ENCODE data around the gene ELAC2. TPM values are rescaled to one million over a fixed set of nuclear protein-coding genes. Genes with fewer than 3 reads are reported as not detected.

ELAC2 gene
- total and polyA plus RNA-seq, 12 donors: 55.5 to 136 (median 74.1) TPM

- H3K27me3 ChIP-seq: no peaks in the 10 kb centered on the region
- TF ChIP-seq POLR2A (IDR thresholded peaks at IDR 0.05) (no peak), CTCF (IDR thresholded peaks at IDR 0.05) (no peak)
- intact Hi-C loops (cut with DNase I): no loop called here
- 92 to 97% (median 95%) methylated on average over 4 of the region's 4 CpGs for WGBS, 4 donors
- no peak overlapping the region for H3K4me3 ChIP-seq
- no peaks in the 10 kb centered on the region for H3K9me3 ChIP-seq (replicated peaks in 1 of 3)
- H3K36me3 ChIP-seq (replicated peaks in 1 of 2): no peaks in the 10 kb centered on the region
- H3K4me1 ChIP-seq (replicated peaks in 1 of 2): no peaks in the 10 kb centered on the region
- H3K27ac ChIP-seq: no peak overlapping the region
- DNase-seq: no peak
Observed at GRCh38 chr17:12961655-12962054, 56.2 kb downstream of the ELAC2 start.

- Histone ChIP-seq H3K36me3 (replicated peaks in 1 of 2) (no peaks in the 10 kb centered on the region), H3K4me1 (replicated peaks in 1 of 2) (no peaks in the 10 kb centered on the region), H3K4me3 (no peak overlapping the region), H3K27me3 (no peaks in the 10 kb centered on the region), H3K27ac (no peak overlapping the region), H3K9me3 (replicated peaks in 1 of 3) (no peaks in the 10 kb centered on the region)
- intact Hi-C loops (cut with DNase I): no loop called here
- 87 to 91% (median 89%) methylated on average over 8 of the region's 8 CpGs for WGBS, 4 donors
- TF ChIP-seq CTCF (IDR thresholded peaks at IDR 0.05) (no peak), POLR2A (IDR thresholded peaks at IDR 0.05) (no peak)
- DNase-seq: no peak
Observed at GRCh38 chr17:12959441-12959840, 58.4 kb downstream of the ELAC2 start.

GRCh38 chr17:12958786-12959185 lies 59.0 kb downstream of the ELAC2 start:
- TF ChIP-seq CTCF (IDR thresholded peaks at IDR 0.05) (no peak), POLR2A (IDR thresholded peaks at IDR 0.05) (no peak)
- WGBS, 4 donors: 93 to 96% (median 95%) methylated on average over 12 of the region's 12 CpGs
- no peaks in the 10 kb centered on the region for H3K27me3 ChIP-seq

GRCh38 chr17:12955521-12955920 lies 62.3 kb downstream of the ELAC2 start:
- 76 to 85% (median 82%) methylated on average over 5 of the region's 5 CpGs for WGBS, 4 donors
- H3K27ac ChIP-seq: no peak overlapping the region
- TF ChIP-seq POLR2A (IDR thresholded peaks at IDR 0.05): no peak
- TF ChIP-seq CTCF (IDR thresholded peaks at IDR 0.05): no peak
- H3K4me3 ChIP-seq: no peak overlapping the region
- no peaks in the 10 kb centered on the region for H3K9me3 ChIP-seq (replicated peaks in 1 of 3)
- intact Hi-C loops (cut with DNase I): no loop called here
- no peak for DNase-seq
- H3K27me3 ChIP-seq: no peaks in the 10 kb centered on the region
- no peaks in the 10 kb centered on the region for H3K36me3 ChIP-seq (replicated peaks in 1 of 2)
- no peaks in the 10 kb centered on the region for H3K4me1 ChIP-seq (replicated peaks in 1 of 2)

More at GRCh38 chr17:12958786-12959185, 59.0 kb downstream of the ELAC2 start:
- Histone ChIP-seq H3K27ac (no peak overlapping the region), H3K36me3 (replicated peaks in 1 of 2) (no peaks in the 10 kb centered on the region), H3K4me3 (no peak overlapping the region), H3K4me1 (replicated peaks in 1 of 2) (no peaks in the 10 kb centered on the region), H3K9me3 (replicated peaks in 1 of 3) (no peaks in the 10 kb centered on the region)
- no peak for DNase-seq
- intact Hi-C loops (cut with DNase I): no loop called here
